DOHH2 (cell line): ENCODE measurements around the gene UBFD1.

Experiments used
- H3F3A ChIP-seq: fragments of 200-600 bp; sonication (generic), shearing (Covaris generic); 2 replicates; pipeline ENCODE4 v1.6.0; 2016; ENCODE audit warnings: antibody characterized with exemption, mild to moderate bottlenecking; ENCODE audit not compliant: control insufficient read depth, insufficient read depth
- H3K27ac ChIP-seq: fragments of 200-600 bp; sonication (generic); 2 replicates; pipeline ENCODE4 v1.5.1; 2014; ENCODE audit warnings: low read depth, mild to moderate bottlenecking, low read length, moderate library complexity
- H3K27me3 ChIP-seq: fragments of 200-600 bp; sonication (generic); 2 replicates; pipeline ENCODE4 v1.6.1; 2014; ENCODE audit warnings: mild to moderate bottlenecking, low read length, mixed read lengths; ENCODE audit not compliant: control insufficient read depth
- H3K36me3 ChIP-seq: fragments of 200-600 bp; sonication (generic); 2 replicates; pipeline ENCODE4 v1.6.1; 2014; ENCODE audit warnings: mild to moderate bottlenecking, low read length, moderate library complexity, mixed read lengths; ENCODE audit not compliant: control insufficient read depth
- H3K4me1 ChIP-seq: fragments of 200-600 bp; sonication (generic); 2 replicates; pipeline ENCODE4 v1.6.1; 2014; ENCODE audit warnings: mild to moderate bottlenecking, low read length, mixed read lengths; ENCODE audit not compliant: control insufficient read depth
- H3K4me2 ChIP-seq: fragments of 200-600 bp; sonication (generic); 2 replicates; pipeline ENCODE4 v1.6.0; 2014; ENCODE audit warnings: mild to moderate bottlenecking, low read length, moderate library complexity
- H3K4me3 ChIP-seq: fragments of 200-600 bp; sonication (generic); 2 replicates; pipeline ENCODE4 v1.5.1; 2014; ENCODE audit warnings: mild to moderate bottlenecking, low read length, mixed read lengths
- H3K79me2 ChIP-seq: fragments of 200-600 bp; sonication (generic); 2 replicates; pipeline ENCODE4 v1.6.1; 2014; ENCODE audit warnings: mild to moderate bottlenecking, low read length, mixed read lengths; ENCODE audit not compliant: control insufficient read depth
- H3K9me2 ChIP-seq: fragments of 200-600 bp; sonication (generic); replicated peaks from 2 replicates; pipeline ENCODE4 v1.6.1; 2014; ENCODE audit warnings: mild to moderate bottlenecking, low read length, mixed read lengths; ENCODE audit not compliant: control insufficient read depth
- H3K9me3 ChIP-seq: fragments of 200-600 bp; sonication (generic); 2 replicates; pipeline ENCODE4 v1.6.1; 2014; ENCODE audit warnings: antibody characterized with exemption, low read length, mixed read lengths; ENCODE audit not compliant: control insufficient read depth, insufficient read depth
- H4K20me1 ChIP-seq: fragments of 200-600 bp; sonication (generic); 2 replicates; pipeline ENCODE4 v1.6.0; 2014; ENCODE audit warnings: low read depth, mild to moderate bottlenecking, antibody characterized with exemption, low read length, moderate library complexity; ENCODE audit not compliant: control insufficient read depth, insufficient read depth
- CTCF ChIP-seq: fragments of 200-600 bp; sonication (generic); IDR thresholded peaks from one replicate; pipeline ENCODE4 v1.5.1; 2014; ENCODE audit warnings: antibody characterized with exemption, mild to moderate bottlenecking, low read depth, low read length; ENCODE audit not compliant: poor library complexity, severe bottlenecking
- EZH2phosphoT487 ChIP-seq: fragments of 200-600 bp; sonication (generic); IDR thresholded peaks from 2 replicates; pipeline ENCODE4 v1.6.1; 2017; ENCODE audit warnings: borderline replicate concordance, mild to moderate bottlenecking, antibody characterized with exemption, low read length, moderate library complexity, mixed read lengths

Gene UBFD1

DNA sequence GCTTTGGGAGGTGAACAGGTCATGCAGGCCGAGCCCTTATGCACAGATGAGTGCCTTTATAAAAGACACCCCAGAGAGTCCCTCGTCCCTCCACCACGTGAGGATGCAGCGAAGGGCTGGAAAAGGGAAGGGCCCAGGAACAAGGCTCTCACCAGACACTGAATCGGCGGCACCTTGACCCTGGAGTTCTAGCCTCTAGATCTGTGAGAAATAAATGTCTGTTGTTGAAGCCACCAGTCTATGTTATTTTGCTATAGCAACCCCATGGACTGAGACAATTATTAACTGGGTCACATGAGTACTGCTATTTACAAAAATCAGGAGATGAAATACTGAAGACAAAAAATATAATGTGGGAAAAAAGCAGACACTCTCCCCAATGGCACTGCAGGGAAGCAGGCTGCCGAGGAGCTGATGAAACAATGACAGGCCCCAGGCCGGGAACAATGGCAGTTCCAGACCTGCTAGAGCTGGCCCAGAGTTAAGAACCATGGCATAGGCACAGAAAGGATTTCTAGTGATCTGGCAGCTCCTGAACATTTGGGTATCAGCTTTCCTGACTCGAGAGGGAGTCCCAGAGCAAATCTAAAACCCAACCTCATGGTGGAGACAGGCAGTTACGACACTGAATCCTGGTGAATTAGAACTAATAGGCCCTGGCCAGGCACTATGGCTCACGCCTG lies 29.4 kb upstream of the UBFD1 start:
- Histone ChIP-seq H3K4me2 (no peak overlapping the region), H3K4me3 (no peak overlapping the region), H3K9me3 (no peaks in the 10 kb centered on the region), H3K27ac (no peak overlapping the region), H3K36me3 (peaks cover 68% of the 10 kb centered on the region), H3F3A (peaks cover 9% of the 10 kb centered on the region; the same call in 1 of the 2 replicates), H3K4me1 (peaks cover 12% of the 10 kb centered on the region), H3K79me2 (no peaks in the 10 kb centered on the region), H3K27me3 (no peaks in the 10 kb centered on the region), H4K20me1 (no peaks in the 10 kb centered on the region), H3K9me2 (no peaks in the 10 kb centered on the region)
- no peak for TF ChIP-seq EZH2phosphoT487
- no peak for TF ChIP-seq CTCF

GRCh38 chr16:23528644-23529310 lies 28.8 kb upstream of the UBFD1 start:
- H3K9me2 ChIP-seq, result no peaks in the 10 kb centered on the region
- H3K27me3 ChIP-seq, result no peaks in the 10 kb centered on the region
- no peaks in the 10 kb centered on the region for H3K79me2 ChIP-seq
- no peaks in the 10 kb centered on the region for H3K9me3 ChIP-seq
- H4K20me1 ChIP-seq, result no peaks in the 10 kb centered on the region
- TF ChIP-seq EZH2phosphoT487, result no peak
- no peak for TF ChIP-seq CTCF
- no peak overlapping the region for H3K27ac ChIP-seq
- H3K36me3 ChIP-seq, result peaks cover 65% of the 10 kb centered on the region
- H3K4me1 ChIP-seq, result peaks cover 5% of the 10 kb centered on the region
- no peak overlapping the region for H3K4me2 ChIP-seq
- H3K4me3 ChIP-seq, result no peak overlapping the region
- peaks cover 2% of the 10 kb centered on the region; the same call in 1 of the 2 replicates for H3F3A ChIP-seq

DNA sequence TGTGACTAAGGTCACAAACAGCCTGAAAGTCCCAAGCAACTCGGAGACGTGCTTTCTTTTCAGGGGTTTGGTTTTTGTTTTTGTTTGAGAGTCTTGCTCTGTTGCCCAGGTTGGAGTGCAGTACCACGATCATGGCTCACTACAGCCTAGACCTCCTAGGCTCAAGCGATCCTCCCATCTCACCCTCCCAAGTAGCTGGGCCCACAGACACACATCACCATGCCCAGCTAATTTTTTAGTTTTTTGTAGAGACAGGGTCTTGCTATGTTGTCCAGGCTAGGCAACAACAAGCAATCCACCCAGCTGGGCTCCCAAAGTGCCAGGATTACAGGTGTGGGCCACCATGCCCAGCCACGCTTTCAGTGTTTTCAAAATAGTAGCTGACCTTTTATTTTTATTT lies 27.5 kb upstream of the UBFD1 start:
- TF ChIP-seq CTCF, result no peak
- no peak for TF ChIP-seq EZH2phosphoT487
- Histone ChIP-seq H3K27ac (no peak overlapping the region), H4K20me1 (no peaks in the 10 kb centered on the region), H3K9me3 (no peaks in the 10 kb centered on the region), H3K27me3 (no peaks in the 10 kb centered on the region), H3K4me3 (no peak overlapping the region), H3K9me2 (no peaks in the 10 kb centered on the region), H3K4me2 (no peak overlapping the region), H3K4me1 (no peaks in the 10 kb centered on the region), H3K79me2 (no peaks in the 10 kb centered on the region), H3K36me3 (peaks cover 67% of the 10 kb centered on the region), H3F3A (no peaks in the 10 kb centered on the region)
